Measurements from ENCODE around the gene MACROD2. TPM values are rescaled to one million over a fixed set of nuclear protein-coding genes. Genes with fewer than 3 reads are reported as not detected.

Gene MACROD2
- total RNA-seq, 1 donor from 2014 or later, result not detected

DNA sequence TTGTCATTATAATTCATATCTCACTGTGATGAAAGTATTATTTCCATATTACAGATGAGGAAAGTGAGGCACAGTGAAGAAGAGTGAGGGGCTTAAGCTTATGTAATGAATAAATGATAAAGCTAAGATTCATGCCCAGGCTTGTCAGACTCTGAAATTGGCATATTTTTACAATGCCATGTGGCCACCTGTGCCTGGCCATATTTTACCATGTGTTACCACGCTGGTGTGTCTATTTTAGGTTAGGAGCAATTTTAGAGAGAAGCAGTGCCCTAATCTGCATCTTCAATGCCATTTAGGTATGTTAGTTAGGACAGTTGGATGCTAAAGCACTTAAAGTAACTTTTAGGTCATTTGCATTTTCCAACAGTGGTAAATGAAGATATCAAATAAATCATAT lies 530.1 kb downstream of the MACROD2 start:
- H3K27ac Mint-ChIP-seq, result no peak overlapping the region
- H3K36me3 Mint-ChIP-seq (ENCODE audit: low read depth), result no peaks in the 10 kb centered on the region
- no peak for DNase-seq (ENCODE audit: low spot score)
- H3K4me1 Mint-ChIP-seq (ENCODE audit: low read depth), result no peaks in the 10 kb centered on the region
- H3K27me3 Mint-ChIP-seq (ENCODE audit: low read depth), result no peaks in the 10 kb centered on the region
- peaks cover 58% of the 10 kb centered on the region for H3K9me3 Mint-ChIP-seq
- intact Hi-C loops (cut with micrococcal nuclease), result no loop called here
- H3K4me3 Mint-ChIP-seq (ENCODE audit: low read depth), result no peak overlapping the region

DNA sequence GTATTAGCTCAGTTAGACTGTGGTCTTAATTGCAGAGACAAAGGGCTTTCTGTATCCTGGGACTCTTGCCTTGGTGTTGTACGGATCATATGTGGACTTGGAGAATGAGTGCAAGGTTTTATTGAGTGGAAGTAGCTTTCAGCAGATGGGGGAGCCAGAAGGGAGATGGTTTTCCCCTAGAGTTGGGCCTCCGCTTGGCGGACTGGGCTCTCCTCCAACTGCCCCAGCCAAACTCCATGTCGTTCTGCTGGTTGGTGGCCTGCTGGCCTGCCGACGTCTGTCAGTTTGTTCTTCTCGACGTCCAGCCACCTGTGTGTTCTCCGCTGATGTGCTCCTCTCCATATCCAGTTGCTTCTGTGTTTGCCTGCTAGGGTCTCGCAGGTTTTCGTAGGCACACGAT lies 531.6 kb downstream of the MACROD2 start:
- Mint-ChIP-seq H3K27ac (no peak overlapping the region), H3K36me3 (ENCODE audit: low read depth) (no peaks in the 10 kb centered on the region), H3K9me3 (peaks cover 55% of the 10 kb centered on the region), H3K4me3 (ENCODE audit: low read depth) (no peak overlapping the region), H3K4me1 (ENCODE audit: low read depth) (no peaks in the 10 kb centered on the region), H3K27me3 (ENCODE audit: low read depth) (no peaks in the 10 kb centered on the region)
- no peak for DNase-seq (ENCODE audit: low spot score)
- intact Hi-C loops (cut with micrococcal nuclease), result no loop called here

DNA sequence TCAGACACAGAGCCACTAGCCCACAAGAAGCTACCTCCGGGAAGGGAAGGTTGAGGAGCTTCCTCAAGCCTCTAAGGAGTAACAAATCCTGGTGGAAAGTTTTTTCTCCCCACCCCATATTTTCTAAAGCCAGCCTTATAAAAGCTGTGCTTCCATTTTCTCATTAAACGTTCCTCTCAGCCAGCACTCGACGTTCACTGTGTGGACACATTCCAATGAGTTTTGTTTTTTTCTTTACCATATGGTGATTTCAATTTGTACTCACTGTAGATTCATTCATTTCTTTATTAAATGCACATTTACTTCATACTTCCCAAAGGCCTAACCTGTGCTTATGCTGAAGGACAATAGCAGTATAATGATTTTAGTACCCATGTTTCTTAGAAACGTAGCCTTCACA lies 536.5 kb downstream of the MACROD2 start:
- peaks cover 26% of the 10 kb centered on the region for H3K9me3 Mint-ChIP-seq
- H3K4me1 Mint-ChIP-seq (ENCODE audit: low read depth), result no peaks in the 10 kb centered on the region
- H3K27ac Mint-ChIP-seq, result no peak overlapping the region
- intact Hi-C loops (cut with micrococcal nuclease), result no loop called here
- DNase-seq (ENCODE audit: low spot score), result no peak
- H3K4me3 Mint-ChIP-seq (ENCODE audit: low read depth), result no peak overlapping the region
- H3K36me3 Mint-ChIP-seq (ENCODE audit: low read depth), result no peaks in the 10 kb centered on the region
- H3K27me3 Mint-ChIP-seq (ENCODE audit: low read depth), result no peaks in the 10 kb centered on the region

DNA sequence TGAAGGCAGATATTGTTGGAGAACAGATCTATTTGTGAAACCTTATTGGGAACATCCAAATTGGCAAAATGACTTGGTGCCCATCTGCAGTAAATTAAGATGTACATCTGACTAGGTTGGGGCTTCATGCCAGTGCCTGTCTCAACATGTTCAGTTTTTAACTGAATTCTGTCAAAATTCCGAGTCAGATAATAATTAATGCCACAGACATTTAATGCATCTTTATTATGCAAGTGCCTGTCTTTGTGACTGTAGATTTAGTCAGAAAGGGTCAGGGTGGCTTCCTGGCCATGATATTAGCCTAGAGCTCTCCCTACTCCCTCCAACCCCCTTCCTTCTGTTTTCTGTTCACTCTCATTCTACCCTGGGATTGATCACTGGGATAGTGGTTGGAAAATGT lies 541.4 kb downstream of the MACROD2 start:
- Mint-ChIP-seq H3K27ac (no peak overlapping the region), H3K9me3 (peaks cover 25% of the 10 kb centered on the region), H3K4me3 (ENCODE audit: low read depth) (no peak overlapping the region), H3K4me1 (ENCODE audit: low read depth) (no peaks in the 10 kb centered on the region), H3K27me3 (ENCODE audit: low read depth) (no peaks in the 10 kb centered on the region), H3K36me3 (ENCODE audit: low read depth) (no peaks in the 10 kb centered on the region)
- no peak for DNase-seq (ENCODE audit: low spot score)
- intact Hi-C loops (cut with micrococcal nuclease), result no loop called here

DNA sequence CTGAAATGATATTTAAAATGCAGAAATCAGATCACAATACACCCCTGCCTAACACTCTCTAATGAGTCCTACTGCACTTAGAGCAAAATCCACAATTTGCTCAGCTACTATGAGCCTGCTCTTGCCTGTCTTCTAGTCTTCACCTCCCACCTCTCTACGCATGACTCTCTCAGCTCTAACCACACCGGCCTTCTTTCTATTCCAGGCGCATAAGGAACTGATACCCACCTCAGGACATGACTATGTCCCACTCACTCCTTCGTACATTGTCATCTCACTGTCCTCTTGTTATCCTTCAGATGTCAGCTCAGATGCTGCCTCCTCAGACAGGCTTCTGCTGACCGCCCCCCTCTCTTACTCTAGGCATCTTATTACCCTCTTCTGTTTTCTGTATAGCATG lies 543.1 kb downstream of the MACROD2 start:
- no peaks in the 10 kb centered on the region for H3K36me3 Mint-ChIP-seq (ENCODE audit: low read depth)
- H3K4me1 Mint-ChIP-seq (ENCODE audit: low read depth), result no peaks in the 10 kb centered on the region
- H3K27ac Mint-ChIP-seq, result no peak overlapping the region
- H3K9me3 Mint-ChIP-seq, result peaks cover 25% of the 10 kb centered on the region
- H3K27me3 Mint-ChIP-seq (ENCODE audit: low read depth), result no peaks in the 10 kb centered on the region
- H3K4me3 Mint-ChIP-seq (ENCODE audit: low read depth), result no peak overlapping the region
- no peak for DNase-seq (ENCODE audit: low spot score)
- intact Hi-C loops (cut with micrococcal nuclease), result no loop called here

DNA sequence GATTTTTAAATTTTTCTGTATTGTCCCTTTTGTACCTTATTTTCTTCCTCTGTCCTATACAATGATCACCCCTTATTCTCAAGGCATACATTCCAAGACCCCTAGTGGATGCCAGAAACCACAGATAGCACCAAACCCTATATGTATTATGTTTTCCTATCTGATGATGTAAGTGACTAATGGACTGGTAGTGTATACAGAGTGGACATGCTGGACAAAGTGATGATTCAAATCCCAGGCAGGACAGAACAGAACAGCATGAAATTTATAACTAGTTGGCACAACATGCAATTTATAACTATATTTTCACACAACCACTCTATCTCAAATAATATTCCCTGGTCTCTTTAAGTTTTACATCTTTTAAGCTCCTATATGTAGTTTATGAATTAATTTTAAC lies 547.7 kb downstream of the MACROD2 start:
- H3K4me1 Mint-ChIP-seq (ENCODE audit: low read depth), result no peaks in the 10 kb centered on the region
- H3K9me3 Mint-ChIP-seq, result peaks cover 35% of the 10 kb centered on the region
- H3K27me3 Mint-ChIP-seq (ENCODE audit: low read depth), result no peaks in the 10 kb centered on the region
- H3K27ac Mint-ChIP-seq, result no peak overlapping the region
- no peak for DNase-seq (ENCODE audit: low spot score)
- intact Hi-C loops (cut with micrococcal nuclease), result no loop called here
- no peaks in the 10 kb centered on the region for H3K36me3 Mint-ChIP-seq (ENCODE audit: low read depth)
- no peak overlapping the region for H3K4me3 Mint-ChIP-seq (ENCODE audit: low read depth)

DNA sequence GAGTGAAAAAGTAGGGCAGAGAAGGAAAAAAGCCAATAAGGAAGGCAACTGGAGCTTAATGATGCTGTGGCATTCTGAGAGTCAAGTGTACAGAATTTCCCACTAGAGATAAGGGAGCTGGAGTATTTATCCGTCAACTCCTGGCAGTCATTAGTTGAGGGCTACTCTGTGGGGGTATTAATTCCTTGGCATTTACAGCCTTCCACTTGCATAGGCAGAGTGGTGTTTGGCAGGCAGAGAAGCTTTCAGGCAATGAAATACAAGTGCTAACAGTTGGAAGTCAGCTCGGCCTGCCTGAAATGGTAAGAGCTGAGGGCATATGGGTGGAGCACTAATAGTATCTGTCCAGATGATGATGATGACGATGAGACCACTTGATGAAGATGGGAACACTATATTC lies 549.4 kb downstream of the MACROD2 start:
- H3K4me1 Mint-ChIP-seq (ENCODE audit: low read depth), result no peaks in the 10 kb centered on the region
- intact Hi-C loops (cut with micrococcal nuclease), result no loop called here
- H3K27ac Mint-ChIP-seq, result no peak overlapping the region
- H3K36me3 Mint-ChIP-seq (ENCODE audit: low read depth), result no peaks in the 10 kb centered on the region
- DNase-seq (ENCODE audit: low spot score), result no peak
- peaks cover 27% of the 10 kb centered on the region for H3K9me3 Mint-ChIP-seq
- no peaks in the 10 kb centered on the region for H3K27me3 Mint-ChIP-seq (ENCODE audit: low read depth)
- H3K4me3 Mint-ChIP-seq (ENCODE audit: low read depth), result no peak overlapping the region

DNA sequence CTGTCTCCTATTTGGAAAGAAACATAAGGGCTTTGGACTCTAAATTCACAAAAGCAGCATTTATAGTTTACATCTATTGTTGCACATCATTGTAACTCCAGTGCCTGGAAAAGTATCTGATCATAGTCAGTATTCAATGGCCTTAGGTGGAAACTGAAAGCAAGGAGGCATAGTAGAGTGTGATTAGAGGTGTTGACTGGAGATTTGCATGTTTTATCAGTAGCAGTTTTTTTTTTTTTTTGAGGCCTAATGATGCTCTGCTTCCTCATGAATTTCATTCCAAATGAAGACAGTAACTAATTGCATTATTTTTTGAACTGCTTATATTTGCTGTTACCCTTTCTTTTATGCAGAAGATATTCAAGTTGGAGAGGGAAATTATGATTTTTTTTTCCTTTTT lies 555.3 kb downstream of the MACROD2 start:
- no peak overlapping the region for H3K4me3 Mint-ChIP-seq (ENCODE audit: low read depth)
- intact Hi-C loops (cut with micrococcal nuclease), result no loop called here
- no peaks in the 10 kb centered on the region for H3K4me1 Mint-ChIP-seq (ENCODE audit: low read depth)
- H3K27ac Mint-ChIP-seq, result no peak overlapping the region
- DNase-seq (ENCODE audit: low spot score), result no peak
- H3K36me3 Mint-ChIP-seq (ENCODE audit: low read depth), result no peaks in the 10 kb centered on the region
- H3K9me3 Mint-ChIP-seq, result peaks cover 14% of the 10 kb centered on the region
- H3K27me3 Mint-ChIP-seq (ENCODE audit: low read depth), result no peaks in the 10 kb centered on the region

DNA sequence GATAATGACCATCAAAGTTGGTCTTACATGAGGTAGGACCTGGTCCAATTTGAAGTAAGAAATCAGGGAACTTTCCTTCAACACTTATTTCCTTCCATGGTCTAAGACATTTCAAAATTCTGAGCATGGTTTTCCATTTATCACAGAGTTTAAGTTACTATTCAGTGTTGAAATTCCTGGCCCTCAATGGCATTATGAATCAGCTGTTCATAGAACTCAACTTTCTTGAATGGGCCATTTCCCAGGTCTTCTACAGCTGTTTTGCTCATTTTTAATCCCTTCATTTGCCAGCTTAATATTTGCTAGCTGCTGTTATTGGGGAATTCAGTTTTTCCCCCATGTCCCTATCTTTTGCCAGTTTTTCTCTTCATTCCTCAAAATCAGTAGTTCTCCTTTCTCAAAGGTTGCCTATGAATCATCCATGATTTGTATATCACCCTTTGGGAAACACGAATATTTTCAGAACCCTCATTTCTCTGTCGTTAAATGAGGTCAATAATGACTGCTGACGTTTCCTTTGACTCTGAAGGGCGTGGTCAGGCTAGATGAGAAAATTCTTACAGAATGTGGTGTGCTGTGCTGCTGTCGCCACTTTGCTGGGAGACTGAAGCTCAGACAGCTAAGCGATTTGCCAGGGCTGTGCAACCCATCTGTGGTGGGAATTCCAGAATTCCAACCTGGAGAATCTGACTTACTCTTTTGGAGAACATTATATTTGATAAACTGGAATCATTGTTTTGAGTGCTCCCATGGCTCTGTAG lies 558.6 kb downstream of the MACROD2 start:
- DNase-seq (ENCODE audit: low spot score), result no peak
- peaks cover 10% of the 10 kb centered on the region for H3K9me3 Mint-ChIP-seq
- H3K27me3 Mint-ChIP-seq (ENCODE audit: low read depth), result no peaks in the 10 kb centered on the region
- no peaks in the 10 kb centered on the region for H3K4me1 Mint-ChIP-seq (ENCODE audit: low read depth)
- no peaks in the 10 kb centered on the region for H3K36me3 Mint-ChIP-seq (ENCODE audit: low read depth)
- no peak overlapping the region for H3K27ac Mint-ChIP-seq
- no peak overlapping the region for H3K4me3 Mint-ChIP-seq (ENCODE audit: low read depth)
- intact Hi-C loops (cut with micrococcal nuclease), result no loop called here

DNA sequence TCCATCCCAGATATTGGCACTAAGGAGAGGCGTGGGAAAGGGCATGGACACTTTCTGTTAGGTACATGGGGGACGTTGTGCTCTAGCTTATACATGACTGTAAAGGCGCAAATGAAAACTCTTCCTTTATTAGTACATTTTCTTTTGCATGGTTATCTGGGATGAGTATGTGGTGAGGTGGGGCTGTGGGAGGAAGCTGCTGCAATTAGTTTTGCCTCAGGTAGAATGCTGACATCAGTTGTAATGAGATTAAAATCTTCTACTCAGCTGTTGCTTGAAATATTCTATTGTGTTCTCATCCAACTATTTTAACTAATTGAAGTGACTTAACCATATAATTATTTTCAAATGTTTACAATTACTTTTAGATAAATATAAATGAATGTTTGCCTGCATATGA lies 560.4 kb downstream of the MACROD2 start:
- Mint-ChIP-seq H3K27me3 (ENCODE audit: low read depth) (no peaks in the 10 kb centered on the region), H3K36me3 (ENCODE audit: low read depth) (no peaks in the 10 kb centered on the region), H3K27ac (no peak overlapping the region), H3K9me3 (peaks cover 5% of the 10 kb centered on the region), H3K4me1 (ENCODE audit: low read depth) (no peaks in the 10 kb centered on the region), H3K4me3 (ENCODE audit: low read depth) (no peak overlapping the region)
- no peak for DNase-seq (ENCODE audit: low spot score)
- intact Hi-C loops (cut with micrococcal nuclease), result no loop called here

DNA sequence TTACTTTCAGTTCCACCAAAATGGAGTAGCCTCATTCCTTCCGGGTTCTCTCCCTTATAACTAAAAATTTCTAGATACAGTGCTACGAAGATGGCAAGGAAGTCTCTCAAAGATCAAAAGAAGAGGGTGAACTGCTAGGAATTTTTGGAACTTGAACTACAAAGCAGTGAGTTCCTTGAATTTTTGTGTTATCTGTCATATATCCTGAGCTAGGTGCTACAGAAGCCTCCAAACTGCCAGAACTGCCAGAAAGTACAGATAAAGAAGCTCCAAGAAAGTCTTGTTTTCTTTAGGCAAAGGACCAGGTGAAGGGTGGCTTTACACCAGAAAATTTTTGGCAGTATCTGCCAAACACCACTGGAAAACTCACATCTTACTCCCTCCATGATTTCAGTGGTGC lies 560.9 kb downstream of the MACROD2 start:
- Mint-ChIP-seq H3K9me3 (peaks cover 5% of the 10 kb centered on the region), H3K27me3 (ENCODE audit: low read depth) (no peaks in the 10 kb centered on the region), H3K36me3 (ENCODE audit: low read depth) (no peaks in the 10 kb centered on the region), H3K27ac (no peak overlapping the region), H3K4me1 (ENCODE audit: low read depth) (no peaks in the 10 kb centered on the region), H3K4me3 (ENCODE audit: low read depth) (no peak overlapping the region)
- intact Hi-C loops (cut with micrococcal nuclease), result no loop called here
- no peak for DNase-seq (ENCODE audit: low spot score)

DNA sequence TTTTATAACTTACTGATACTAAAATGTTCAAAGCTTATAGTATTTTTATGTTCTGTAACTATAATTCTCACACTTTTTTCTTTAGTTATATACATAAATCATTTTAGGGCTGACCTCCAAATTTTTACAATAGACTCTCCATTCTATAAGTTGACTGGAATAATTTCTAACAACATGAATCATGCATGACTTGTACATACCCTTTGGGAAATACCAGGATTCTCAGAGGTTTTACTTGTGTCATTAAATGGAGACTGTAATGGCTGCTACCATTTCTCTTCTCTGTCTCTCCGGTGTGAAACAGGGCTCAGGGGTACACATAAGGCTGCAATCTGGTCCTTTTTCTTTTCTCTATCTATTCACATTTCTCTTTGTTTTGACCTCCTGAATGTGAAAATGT lies 564.3 kb downstream of the MACROD2 start:
- Mint-ChIP-seq H3K27ac (no peak overlapping the region), H3K4me1 (ENCODE audit: low read depth) (no peaks in the 10 kb centered on the region)

DNA sequence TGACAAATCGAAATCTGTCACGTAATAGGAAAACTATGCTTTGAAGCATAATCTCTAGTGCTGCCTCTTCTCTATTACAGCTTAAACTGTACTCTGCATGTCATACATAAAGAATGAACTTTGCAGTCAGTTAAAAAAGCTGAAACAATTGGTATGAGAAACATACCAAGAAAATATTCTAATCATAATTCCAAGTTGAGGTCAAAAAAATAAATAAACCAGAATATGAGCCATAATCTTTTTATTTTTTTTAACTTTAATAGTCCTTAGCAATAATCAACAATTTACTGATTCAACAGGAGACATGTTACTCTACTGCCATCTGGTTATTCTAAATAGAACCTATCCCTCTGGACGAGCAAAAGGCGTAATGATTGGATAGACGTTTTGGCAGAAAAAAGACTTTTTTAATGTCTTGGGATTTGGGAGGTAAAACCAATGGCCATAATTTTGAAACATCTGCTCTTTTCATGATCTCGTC lies 566.5 kb downstream of the MACROD2 start:
- intact Hi-C loops (cut with micrococcal nuclease), result no loop called here
- Mint-ChIP-seq H3K4me3 (ENCODE audit: low read depth) (no peak overlapping the region), H3K36me3 (ENCODE audit: low read depth) (no peaks in the 10 kb centered on the region)

More for the DNA sequence above, 564.3 kb downstream of the MACROD2 start:
- no peaks in the 10 kb centered on the region for H3K27me3 Mint-ChIP-seq (ENCODE audit: low read depth)
- H3K4me3 Mint-ChIP-seq (ENCODE audit: low read depth), result no peak overlapping the region
- H3K9me3 Mint-ChIP-seq, result peaks cover 17% of the 10 kb centered on the region
- H3K36me3 Mint-ChIP-seq (ENCODE audit: low read depth), result no peaks in the 10 kb centered on the region
- DNase-seq (ENCODE audit: low spot score), result no peak
- intact Hi-C loops (cut with micrococcal nuclease), result no loop called here

DNA sequence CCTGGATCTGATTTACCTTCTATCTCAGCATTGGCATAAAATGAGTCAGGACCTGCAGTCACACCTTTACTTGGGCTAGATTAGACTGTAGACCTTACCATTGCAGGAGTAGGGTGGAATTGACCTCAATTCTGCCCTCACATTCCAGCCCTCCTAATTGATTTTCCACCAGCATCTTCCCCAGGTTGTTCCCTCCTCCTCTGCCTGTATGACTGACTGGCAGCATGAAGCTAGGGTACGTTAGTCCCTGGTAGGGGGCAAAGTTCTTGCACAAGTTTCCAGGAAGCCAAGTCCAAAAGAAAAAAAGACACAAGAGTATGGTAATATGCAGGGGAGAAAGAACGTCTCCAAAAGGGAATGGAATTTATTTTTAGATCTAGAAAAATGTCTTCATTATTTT lies 567.7 kb downstream of the MACROD2 start:
- DNase-seq (ENCODE audit: low spot score), result no peak
- no peaks in the 10 kb centered on the region for H3K36me3 Mint-ChIP-seq (ENCODE audit: low read depth)
- intact Hi-C loops (cut with micrococcal nuclease), result no loop called here
- no peaks in the 10 kb centered on the region for H3K27me3 Mint-ChIP-seq (ENCODE audit: low read depth)
- no peak overlapping the region for H3K27ac Mint-ChIP-seq
- H3K4me1 Mint-ChIP-seq (ENCODE audit: low read depth), result no peaks in the 10 kb centered on the region
- no peak overlapping the region for H3K4me3 Mint-ChIP-seq (ENCODE audit: low read depth)
- H3K9me3 Mint-ChIP-seq, result peaks cover 23% of the 10 kb centered on the region

More for the DNA sequence above, 566.5 kb downstream of the MACROD2 start:
- Mint-ChIP-seq H3K27ac (no peak overlapping the region), H3K9me3 (peaks cover 23% of the 10 kb centered on the region), H3K27me3 (ENCODE audit: low read depth) (no peaks in the 10 kb centered on the region), H3K4me1 (ENCODE audit: low read depth) (no peaks in the 10 kb centered on the region)
- DNase-seq (ENCODE audit: low spot score), result no peak

Measured in activated T-helper 2 cell treated with anti-CD3 and anti-CD28 coated beads, Interferon-gamma antibody, Interleukin-2, Interleukin-4, amounts not matched to agents 10 μg/mL and 5 μg/mL and 100 μg/mL, durations not matched to agents 14 hours and 24 hours and 36 hours (primary cell).